ENCODE measurements around the gene LIG1. TPM values are rescaled to one million over a fixed set of nuclear protein-coding genes. Genes with fewer than 3 reads are reported as not detected.

Gene LIG1
- 10 to 100 TPM in 1 of 4 donors, 1 to 10 TPM in 3; 2.7 to 12.6 (median 7.1) TPM for total RNA-seq

- H3K36me3 ChIP-seq = peaks cover 0 to 35% of the 10 kb centered on the region in 2 donors
- peak in 3 of 4 experiments; percentile 6 to 50 (median 31) for TF ChIP-seq CTCF (IDR thresholded peaks at IDR 0.05)
- TF ChIP-seq POLR2AphosphoS5 (IDR thresholded peaks at IDR 0.05) = peak; percentile 49
- TF ChIP-seq EP300 (IDR thresholded peaks at IDR 0.05) = no peak
- TF ChIP-seq POLR2A (IDR thresholded peaks at IDR 0.05) = no peak
- 2 to 7% methylated on average over 3 to 13 of the region's 82 CpGs for WGBS, 2 donors (ENCODE audit: low coverage in 1 of 2)
These were observed at the start of gene LIG1, which contains the start of gene ZSWIM9 for GRCh38 chr19:48169939-48170803. Gene LIG1 (minus strand): TSS chr19:48170344. CDS start chr19:48165566, 4,778 bp downstream. Gene ZSWIM9 (plus strand): TSS chr19:48170680. CDS start chr19:48171803, 1,123 bp downstream.

GRCh38 chr19:48218997-48219396 lies 48.9 kb upstream of the LIG1 start:
- 80 to 91% methylated on average over 4 to 5 of the region's 6 CpGs for WGBS, 2 donors (ENCODE audit: low coverage in 1 of 2)
- no peaks in the 10 kb centered on the region for H3K27me3 ChIP-seq
- no peaks in the 10 kb centered on the region for H3K4me1 ChIP-seq
- H3K27ac ChIP-seq = no peak overlapping the region
- ATAC-seq = no peak
- H3K9me3 ChIP-seq = no peaks in the 10 kb centered on the region
- H3K36me3 ChIP-seq = peaks cover 0 to 77% of the 10 kb centered on the region in 2 donors
- TF ChIP-seq CTCF (IDR thresholded peaks at IDR 0.05) (no peak), EP300 (IDR thresholded peaks at IDR 0.05) (no peak), POLR2AphosphoS5 (IDR thresholded peaks at IDR 0.05) (no peak), POLR2A (IDR thresholded peaks at IDR 0.05) (no peak)
- no peak overlapping the region for H3K4me3 ChIP-seq

More at GRCh38 chr19:48169939-48170803, at the start of gene LIG1, which contains the start of gene ZSWIM9:
- peak; percentile 96 for ATAC-seq
- Histone ChIP-seq H3K4me1 (peaks cover 0 to 22% (median 8%) of the 10 kb centered on the region in 3 donors), H3K4me3 (peak within 1 kb of the TSS; percentile 60 to 83), H3K27me3 (no peaks in the 10 kb centered on the region), H3K9me3 (no peaks in the 10 kb centered on the region), H3K27ac (peak within 1 kb of the TSS; percentile 59 to 93 (median 90))

- Histone ChIP-seq H3K27me3 (no peaks in the 10 kb centered on the region), H3K4me1 (no peaks in the 10 kb centered on the region), H3K9me3 (no peaks in the 10 kb centered on the region), H3K27ac (no peak overlapping the region), H3K4me3 (no peak overlapping the region), H3K36me3 (peaks cover 0 to 80% of the 10 kb centered on the region in 2 donors)
- no peak for ATAC-seq
- TF ChIP-seq POLR2A (IDR thresholded peaks at IDR 0.05) = no peak
- no peak for TF ChIP-seq EP300 (IDR thresholded peaks at IDR 0.05)
- TF ChIP-seq POLR2AphosphoS5 (IDR thresholded peaks at IDR 0.05) = no peak
- TF ChIP-seq CTCF (IDR thresholded peaks at IDR 0.05) = no peak
- 83% methylated on average over 11 of the region's 14 CpGs; no CpG with 5 or more reads in 1 of the 2 donors for WGBS, 2 donors (ENCODE audit: low coverage in 1 of 2)
These were observed 46.8 kb upstream of the LIG1 start for GRCh38 chr19:48216933-48217332.

- WGBS, 2 donors (ENCODE audit: low coverage in 1 of 2) = 92 to 100% methylated on average over 1 to 2 of the region's 5 CpGs
- H3K4me1 ChIP-seq = no peaks in the 10 kb centered on the region
- TF ChIP-seq POLR2A (IDR thresholded peaks at IDR 0.05) (no peak), CTCF (IDR thresholded peaks at IDR 0.05) (no peak), POLR2AphosphoS5 (IDR thresholded peaks at IDR 0.05) (no peak), EP300 (IDR thresholded peaks at IDR 0.05) (no peak)
- H3K4me3 ChIP-seq = no peak overlapping the region
- peaks cover 0 to 61% of the 10 kb centered on the region in 2 donors for H3K36me3 ChIP-seq
- H3K27me3 ChIP-seq = no peaks in the 10 kb centered on the region
- H3K9me3 ChIP-seq = no peaks in the 10 kb centered on the region
- H3K27ac ChIP-seq = no peak overlapping the region
- ATAC-seq = no peak
These were observed 43.8 kb upstream of the LIG1 start for GRCh38 chr19:48213959-48214358.
